B cell (primary cell): ENCODE measurements around the gene BHLHA9. TPM values are rescaled to one million over a fixed set of nuclear protein-coding genes. Genes with fewer than 3 reads are reported as not detected.
A peak's percentile ranks its signal among the peaks of the same experiment; 100 is the strongest.

Source experiments
- ATAC-seq: fragments of 200-7000 bp; cut with Tn5 transposase; one replicate; pipeline ENCODE4 v1.10.0; 2021; ENCODE audit warnings: low read depth, mild to moderate bottlenecking, moderate number of reproducible peaks, moderate library complexity
- CTCF ChIA-PET: fragments of 350-600 bp; sonication (Branson Sonifier 250); formaldehyde crosslinking; loops from one replicate; lab custom pipeline; 2021; ENCODE audit warnings: antibody characterized with exemption, inconsistent platforms; lab: Charles Lee
- POLR2A ChIA-PET: fragments of 350-600 bp; sonication (Branson Sonifier 250); formaldehyde crosslinking; loops from one replicate; lab custom pipeline; 2021; ENCODE audit warnings: antibody characterized with exemption; lab: Charles Lee
- DNase-seq: peaks from one replicate; pipeline ENCODE4 v3.0.0; 2013
- H2AFZ ChIP-seq: 2 replicates; pipeline ENCODE4 v1.6.1; 2012; ENCODE audit warnings: mild to moderate bottlenecking, low read depth, low read length; ENCODE audit not compliant: insufficient read depth, poor library complexity, severe bottlenecking
- H3K27ac ChIP-seq, 2 donors: 1 replicate in 1 of 2; 2 replicates in 1 of 2; pipeline ENCODE4 v1.5.1; 2012 to 2013; ENCODE audit warnings: low read length in 2 of 2, mild to moderate bottlenecking in 2 of 2, moderate library complexity in 1 of 2
- H3K27me3 ChIP-seq, 4 experiments: fragments of 200-600 bp in 1 of 4; sonication (generic) in 1 of 4; replicated peaks in 1 of 4; 1 replicate in 2 of 4; 2 replicates in 2 of 4; pipeline versions ENCODE4 v1.6.1 to v1.7.0; 2013 to 2016; ENCODE audit warnings: low read length in 3 of 4, mild to moderate bottlenecking in 2 of 4, mixed read lengths in 1 of 4, moderate library complexity in 1 of 4; ENCODE audit not compliant: insufficient read depth in 4 of 4, control insufficient read depth in 3 of 4; ENCODE audit errors: control extremely low read depth in 1 of 4
- H3K36me3 ChIP-seq, 2 experiments: replicated peaks in 1 of 2; 1 replicate in 1 of 2; 2 replicates in 1 of 2; pipeline versions ENCODE4 v1.6.1 to v1.7.1; 2013; ENCODE audit warnings: low read length in 1 of 2; ENCODE audit not compliant: insufficient read depth in 2 of 2, control insufficient read depth in 1 of 2; ENCODE audit errors: control extremely low read depth in 1 of 2, extremely low read depth in 1 of 2
- H3K4me1 ChIP-seq, 2 donors: fragments of 200-600 bp in 1 of 2; sonication (generic) in 1 of 2; 1 replicate in 1 of 2; 2 replicates in 1 of 2; pipeline versions ENCODE4 v1.5.1 to v1.6.1; 2013 to 2017; ENCODE audit warnings: low read length in 2 of 2; ENCODE audit not compliant: control insufficient read depth in 2 of 2, insufficient read depth in 2 of 2
- H3K4me2 ChIP-seq: replicated peaks from 2 replicates; pipeline ENCODE3; 2012; ENCODE audit warnings: mild to moderate bottlenecking, low read depth, low read length; ENCODE audit not compliant: poor library complexity, severe bottlenecking
- H3K4me3 ChIP-seq, 5 experiments: fragments of 200-600 bp in 1 of 5; sonication (generic) in 1 of 5; 1 replicate in 3 of 5; 2 replicates in 2 of 5; pipeline versions ENCODE4 v1.5.1 to v1.7.0; 2011 to 2016; ENCODE audit warnings: low read length in 4 of 5, mild to moderate bottlenecking in 4 of 5, low read depth in 2 of 5, control low read depth in 1 of 5, moderate library complexity in 1 of 5; ENCODE audit not compliant: insufficient read depth in 1 of 5; ENCODE audit errors: control extremely low read depth in 1 of 5, extremely low read depth in 1 of 5
- H3K79me2 ChIP-seq: fragments of 200-600 bp; sonication (generic); one replicate; pipeline ENCODE4 v1.6.0; 2016; ENCODE audit warnings: low read length; ENCODE audit not compliant: control insufficient read depth, insufficient read depth
- H3K9ac ChIP-seq: fragments of 200-600 bp; sonication (generic); 2 replicates; pipeline ENCODE4 v1.6.1; 2017; ENCODE audit warnings: mild to moderate bottlenecking, low read length, moderate library complexity
- H3K9me3 ChIP-seq, 3 donors: one replicate each; pipeline versions ENCODE4 v1.6.1 to v1.7.1; 2013; ENCODE audit warnings: low read length in 2 of 3; ENCODE audit not compliant: control insufficient read depth in 2 of 3, insufficient read depth in 1 of 3; ENCODE audit errors: control extremely low read depth in 1 of 3
- H4K20me1 ChIP-seq: 2 replicates; pipeline ENCODE4 v1.6.0; 2012; ENCODE audit warnings: mild to moderate bottlenecking, low read length; ENCODE audit not compliant: insufficient read depth, control insufficient read depth, poor library complexity, severe bottlenecking
- H3K27ac Mint-ChIP-seq: one replicate; pipeline ENCODE4 v1.8.0; 2021; ENCODE audit warnings: mixed read lengths
- H3K27me3 Mint-ChIP-seq: one replicate; pipeline ENCODE4 v1.8.0; 2021; ENCODE audit warnings: mixed read lengths
- H3K4me1 Mint-ChIP-seq: one replicate; pipeline ENCODE4 v1.8.0; 2021; ENCODE audit warnings: mixed read lengths
- H3K4me3 Mint-ChIP-seq: one replicate; pipeline ENCODE4 v1.8.0; 2021; ENCODE audit warnings: mixed read lengths
- H3K9me3 Mint-ChIP-seq: one replicate; pipeline ENCODE4 v1.8.0; 2022; ENCODE audit warnings: mixed read lengths; ENCODE audit not compliant: insufficient read depth
- EZH2 ChIP-seq: IDR thresholded peaks from 2 replicates; pipeline ENCODE4 v1.6.1; 2012; ENCODE audit warnings: borderline replicate concordance, low read depth, mild to moderate bottlenecking, moderate library complexity, low read length; ENCODE audit not compliant: insufficient read depth, poor library complexity, severe bottlenecking
- WGBS: methylation state at CpG from one replicate; pipeline ENCODE4 v1.1.5; 2013; ENCODE audit warnings: missing lambda C conversion rate; ENCODE audit not compliant: insufficient coverage; 5-methylcytosine and 5-hydroxymethylcytosine counted together
- intact Hi-C: fragments of 100-400 bp; cut with micrococcal nuclease; formaldehyde crosslinking; loops from one replicate; pipeline ENCODE4 v1.10.0; 2022
- polyA plus RNA-seq: library from polyadenylated mRNA; depleted of rRNA; stranded (reverse); fragments of >200 nt; gene quantifications from 2 replicates; pipeline ENCODE4 v1.2.3, GENCODE V29; 2012
- total RNA-seq, 2 donors: library from RNA; stranded (reverse); fragments of 120-200 nt in 1 of 2; gene quantifications; 1 replicate in 1 of 2; 2 replicates in 1 of 2; pipeline versions ENCODE4 v1.2.3 to v1.2.4, GENCODE V29; 2013 to 2022
- TF ChIP-seq, protein P1 (sequence below): fragments of 200-600 bp; IDR thresholded peaks from one replicate; pipeline ENCODE4 v1.8.0; 2022; ENCODE audit warnings: antibody characterized with exemption, mild to moderate bottlenecking

The BHLHA9 gene
- total and polyA plus RNA-seq, 2 donors (not counting 1 experiment from before 2014, with no cell fraction given): not detected

DNA sequence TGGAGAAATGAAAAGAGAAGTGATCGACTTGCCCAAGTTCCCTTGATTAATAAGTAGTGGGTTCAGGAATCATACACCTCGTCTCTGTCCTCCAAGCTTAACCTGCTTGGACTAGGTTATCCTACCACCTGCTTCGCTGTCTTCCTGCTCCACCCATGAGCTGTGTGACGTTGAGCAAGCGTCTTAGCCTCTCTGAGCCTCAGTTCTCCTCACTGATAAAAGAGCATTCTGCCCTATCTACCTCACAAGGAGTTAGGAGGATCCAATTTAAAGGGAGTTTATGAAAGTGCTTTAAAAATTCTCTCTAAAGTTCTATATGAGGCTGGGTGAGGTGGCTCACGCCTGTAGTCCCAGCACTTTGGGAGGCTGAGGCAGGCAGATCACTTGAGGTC lies 9.5 kb upstream of the BHLHA9 start:
- TF ChIP-seq, protein P1, sequence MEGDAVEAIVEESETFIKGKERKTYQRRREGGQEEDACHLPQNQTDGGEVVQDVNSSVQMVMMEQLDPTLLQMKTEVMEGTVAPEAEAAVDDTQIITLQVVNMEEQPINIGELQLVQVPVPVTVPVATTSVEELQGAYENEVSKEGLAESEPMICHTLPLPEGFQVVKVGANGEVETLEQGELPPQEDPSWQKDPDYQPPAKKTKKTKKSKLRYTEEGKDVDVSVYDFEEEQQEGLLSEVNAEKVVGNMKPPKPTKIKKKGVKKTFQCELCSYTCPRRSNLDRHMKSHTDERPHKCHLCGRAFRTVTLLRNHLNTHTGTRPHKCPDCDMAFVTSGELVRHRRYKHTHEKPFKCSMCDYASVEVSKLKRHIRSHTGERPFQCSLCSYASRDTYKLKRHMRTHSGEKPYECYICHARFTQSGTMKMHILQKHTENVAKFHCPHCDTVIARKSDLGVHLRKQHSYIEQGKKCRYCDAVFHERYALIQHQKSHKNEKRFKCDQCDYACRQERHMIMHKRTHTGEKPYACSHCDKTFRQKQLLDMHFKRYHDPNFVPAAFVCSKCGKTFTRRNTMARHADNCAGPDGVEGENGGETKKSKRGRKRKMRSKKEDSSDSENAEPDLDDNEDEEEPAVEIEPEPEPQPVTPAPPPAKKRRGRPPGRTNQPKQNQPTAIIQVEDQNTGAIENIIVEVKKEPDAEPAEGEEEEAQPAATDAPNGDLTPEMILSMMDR: no peak
- no peak for TF ChIP-seq EZH2
- Mint-ChIP-seq H3K4me1 (peaks cover 12% of the 10 kb centered on the region), H3K27me3 (peaks cover 23% of the 10 kb centered on the region), H3K27ac (no peak overlapping the region), H3K4me3 (peak overlapping the region; percentile 63), H3K9me3 (no peaks in the 10 kb centered on the region)
- H3K4me2 ChIP-seq: peak overlapping the region; percentile 95
- peaks cover 3 to 13% of the 10 kb centered on the region in 2 donors for H3K4me1 ChIP-seq
- CTCF ChIA-PET: interaction anchor here (1.2 to 2.4 kb wide), 6 partner anchors 11 to 272 kb away, joined by 3 to 16 read pairs (median 6); partner anchors contain the start of gene INPP5K
- H3K79me2 ChIP-seq: no peaks in the 10 kb centered on the region
- intact Hi-C loops: no loop called here
- no peak for DNase-seq
- H3K4me3 ChIP-seq: no peak overlapping the region
- H3K9me3 ChIP-seq: peaks cover 0 to 15% (median 0%) of the 10 kb centered on the region in 3 donors
- peaks cover 0 to 44% (median 14%) of the 10 kb centered on the region in 4 experiments for H3K27me3 ChIP-seq
- no peak overlapping the region for H3K9ac ChIP-seq
- no peak for ATAC-seq
- no peaks in the 10 kb centered on the region for H4K20me1 ChIP-seq
- WGBS: 94% methylated on average over 3 of the region's 6 CpGs
- POLR2A ChIA-PET: no interaction called here
- H3K27ac ChIP-seq: no peak overlapping the region
- H3K36me3 ChIP-seq: no peaks in the 10 kb centered on the region
- no peak overlapping the region for H2AFZ ChIP-seq

DNA sequence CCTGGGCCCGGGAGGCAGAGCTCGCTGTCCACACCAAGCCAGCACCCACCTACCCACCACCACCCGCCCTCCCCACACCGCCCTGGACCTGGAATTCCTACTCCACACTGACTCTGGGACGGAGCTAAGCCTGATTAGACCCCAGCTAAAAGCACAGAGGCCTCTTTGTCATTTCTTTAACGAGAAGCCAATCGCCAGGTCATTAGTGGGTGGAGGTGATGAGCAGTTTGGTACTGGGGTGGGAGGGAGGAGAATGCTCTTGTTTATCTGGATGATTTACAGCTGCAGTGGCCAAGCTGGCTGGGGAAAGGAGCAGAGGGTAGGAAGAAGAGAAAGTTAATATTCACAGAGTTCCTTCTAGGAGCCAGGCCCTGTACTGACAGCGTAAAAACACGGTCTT lies 6.0 kb upstream of the BHLHA9 start:
- H3K27ac ChIP-seq: no peak overlapping the region
- no peak overlapping the region for H3K9ac ChIP-seq
- no peak overlapping the region for H3K4me2 ChIP-seq
- POLR2A ChIA-PET: interaction anchor here (0.6 to 0.7 kb wide), 2 partner anchors 24 to 135 kb away, joined by 3 to 5 read pairs; no protein-coding TSS in a partner anchor
- Mint-ChIP-seq H3K27me3 (peaks cover 13% of the 10 kb centered on the region), H3K9me3 (no peaks in the 10 kb centered on the region), H3K4me3 (no peak overlapping the region), H3K4me1 (peaks cover 20% of the 10 kb centered on the region), H3K27ac (no peak overlapping the region)
- intact Hi-C loops: no loop called here
- H3K4me1 ChIP-seq: peaks cover 7 to 16% of the 10 kb centered on the region in 2 donors
- H3K79me2 ChIP-seq: no peaks in the 10 kb centered on the region
- peaks cover 0 to 20% (median 4%) of the 10 kb centered on the region in 4 experiments for H3K27me3 ChIP-seq
- DNase-seq (no peak), ATAC-seq (no peak)
- no peaks in the 10 kb centered on the region for H4K20me1 ChIP-seq
- peaks cover 0 to 7% (median 0%) of the 10 kb centered on the region in 3 donors for H3K9me3 ChIP-seq
- no peaks in the 10 kb centered on the region for H3K36me3 ChIP-seq
- CTCF ChIA-PET: no interaction called here
- 96% methylated on average over 6 of the region's 9 CpGs for WGBS
- no peak overlapping the region for H3K4me3 ChIP-seq
- H2AFZ ChIP-seq: no peak overlapping the region
- no peak for TF ChIP-seq EZH2
- TF ChIP-seq, protein P1: no peak
